GM12873 (cell line): ENCODE measurements around the gene PLCH2.

ENCODE experiments used
- CTCF ChIP-seq: IDR thresholded peaks from 2 replicates; pipeline ENCODE4 v1.5.1; 2012; ENCODE audit warnings: low read depth, mild to moderate bottlenecking, moderate library complexity, low read length, control low read depth; ENCODE audit not compliant: insufficient read depth; ENCODE audit errors: missing control alignments

Gene PLCH2

GRCh38 chr1:2482588-2482987 lies 6.5 kb downstream of the PLCH2 start:
- TF ChIP-seq CTCF, result no peak

GRCh38 chr1:2483026-2483425 lies 6.9 kb downstream of the PLCH2 start:
- no peak for TF ChIP-seq CTCF

GRCh38 chr1:2483970-2484369 lies 7.9 kb downstream of the PLCH2 start:
- no peak for TF ChIP-seq CTCF

- TF ChIP-seq CTCF, result no peak
Observed at GRCh38 chr1:2486041-2486440, 10.0 kb downstream of the PLCH2 start.

GRCh38 chr1:2486558-2486957 lies 10.5 kb downstream of the PLCH2 start:
- TF ChIP-seq CTCF, result no peak

GRCh38 chr1:2488688-2489087 lies 12.6 kb downstream of the PLCH2 start:
- TF ChIP-seq CTCF, result no peak

GRCh38 chr1:2489615-2490014 lies 13.5 kb downstream of the PLCH2 start:
- TF ChIP-seq CTCF, result no peak
